NCI-H748 (cell line): ENCODE results near the gene GADD45GIP1.
"Not testable (repeated sequence)": the region's sequence is repeated elsewhere in the genome, so short reads cannot be mapped to it uniquely, and the experiment has no call there.

Experiments
- DNase-seq: peaks from one replicate; lab custom pipeline; 2025; ENCODE audit not compliant: unreplicated experiment; lab: John Stamatoyannopoulos, UW

GADD45GIP1 gene

DNA sequence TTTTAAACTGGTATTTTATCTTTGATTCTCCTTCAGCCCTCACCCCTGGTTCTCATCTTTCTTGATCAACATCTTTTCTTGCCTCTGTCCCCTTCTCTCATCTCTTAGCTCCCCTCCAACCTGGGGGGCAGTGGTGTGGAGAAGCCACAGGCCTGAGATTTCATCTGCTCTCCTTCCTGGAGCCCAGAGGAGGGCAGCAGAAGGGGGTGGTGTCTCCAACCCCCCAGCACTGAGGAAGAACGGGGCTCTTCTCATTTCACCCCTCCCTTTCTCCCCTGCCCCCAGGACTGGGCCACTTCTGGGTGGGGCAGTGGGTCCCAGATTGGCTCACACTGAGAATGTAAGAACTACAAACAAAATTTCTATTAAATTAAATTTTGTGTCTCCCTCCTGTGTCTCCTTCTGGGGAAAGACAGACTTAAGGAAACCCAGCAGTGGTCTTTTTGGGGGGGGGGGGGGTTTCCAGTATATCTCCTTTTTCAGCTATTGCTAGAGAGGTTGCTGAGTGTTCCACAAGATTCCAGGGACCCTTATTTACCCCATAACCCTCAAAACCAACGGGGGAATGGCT lies 12.8 kb downstream of the GADD45GIP1 start:
- no peak for DNase-seq

DNA sequence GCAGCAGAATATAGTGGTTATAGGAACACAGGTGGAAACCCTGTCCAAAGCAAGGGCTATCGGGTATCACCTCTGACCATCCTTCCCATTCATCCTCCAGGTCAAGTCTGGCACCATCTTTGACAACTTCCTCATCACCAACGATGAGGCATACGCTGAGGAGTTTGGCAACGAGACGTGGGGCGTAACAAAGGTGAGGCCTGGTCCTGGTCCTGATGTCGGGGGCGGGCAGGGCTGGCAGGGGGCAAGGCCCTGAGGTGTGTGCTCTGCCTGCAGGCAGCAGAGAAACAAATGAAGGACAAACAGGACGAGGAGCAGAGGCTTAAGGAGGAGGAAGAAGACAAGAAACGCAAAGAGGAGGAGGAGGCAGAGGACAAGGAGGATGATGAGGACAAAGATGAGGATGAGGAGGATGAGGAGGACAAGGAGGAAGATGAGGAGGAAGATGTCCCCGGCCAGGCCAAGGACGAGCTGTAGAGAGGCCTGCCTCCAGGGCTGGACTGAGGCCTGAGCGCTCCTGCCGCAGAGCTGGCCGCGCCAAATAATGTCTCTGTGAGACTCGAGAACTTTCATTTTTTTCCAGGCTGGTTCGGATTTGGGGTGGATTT lies 13.5 kb downstream of the GADD45GIP1 start:
- DNase-seq, result no peak

DNA sequence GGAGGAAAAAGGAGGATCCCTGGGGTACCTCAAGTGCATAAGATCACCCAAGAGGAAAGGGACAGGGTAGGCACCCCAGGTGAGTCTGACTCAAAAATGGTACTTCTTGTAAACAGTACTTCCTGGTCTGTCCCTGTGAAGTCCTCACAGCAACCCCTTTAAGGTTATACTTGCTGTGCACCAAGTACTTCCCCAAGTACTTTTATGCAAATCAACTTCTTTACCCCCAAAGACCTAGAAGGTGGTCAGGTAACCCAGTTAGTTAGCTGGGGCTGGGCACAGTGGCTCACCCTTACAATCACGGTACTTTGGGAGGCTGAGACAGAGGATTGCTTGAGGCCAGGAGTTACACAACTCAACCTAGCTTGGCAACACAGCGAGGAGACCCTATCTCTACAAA lies 16.1 kb downstream of the GADD45GIP1 start:
- DNase-seq, result no peak

DNA sequence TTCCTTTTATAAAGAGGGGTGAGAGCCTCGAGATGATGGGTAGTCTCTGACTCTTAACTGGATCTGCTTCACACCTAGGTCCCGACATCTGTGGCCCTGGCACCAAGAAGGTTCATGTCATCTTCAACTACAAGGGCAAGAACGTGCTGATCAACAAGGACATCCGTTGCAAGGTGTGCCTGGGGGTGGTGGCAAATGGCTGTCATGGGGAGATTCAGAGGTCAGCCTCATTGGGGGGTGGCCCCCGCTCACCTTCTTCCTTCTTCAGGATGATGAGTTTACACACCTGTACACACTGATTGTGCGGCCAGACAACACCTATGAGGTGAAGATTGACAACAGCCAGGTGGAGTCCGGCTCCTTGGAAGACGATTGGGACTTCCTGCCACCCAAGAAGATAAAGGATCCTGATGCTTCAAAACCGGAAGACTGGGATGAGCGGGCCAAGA lies 17.0 kb downstream of the GADD45GIP1 start:
- DNase-seq, result no peak

DNA sequence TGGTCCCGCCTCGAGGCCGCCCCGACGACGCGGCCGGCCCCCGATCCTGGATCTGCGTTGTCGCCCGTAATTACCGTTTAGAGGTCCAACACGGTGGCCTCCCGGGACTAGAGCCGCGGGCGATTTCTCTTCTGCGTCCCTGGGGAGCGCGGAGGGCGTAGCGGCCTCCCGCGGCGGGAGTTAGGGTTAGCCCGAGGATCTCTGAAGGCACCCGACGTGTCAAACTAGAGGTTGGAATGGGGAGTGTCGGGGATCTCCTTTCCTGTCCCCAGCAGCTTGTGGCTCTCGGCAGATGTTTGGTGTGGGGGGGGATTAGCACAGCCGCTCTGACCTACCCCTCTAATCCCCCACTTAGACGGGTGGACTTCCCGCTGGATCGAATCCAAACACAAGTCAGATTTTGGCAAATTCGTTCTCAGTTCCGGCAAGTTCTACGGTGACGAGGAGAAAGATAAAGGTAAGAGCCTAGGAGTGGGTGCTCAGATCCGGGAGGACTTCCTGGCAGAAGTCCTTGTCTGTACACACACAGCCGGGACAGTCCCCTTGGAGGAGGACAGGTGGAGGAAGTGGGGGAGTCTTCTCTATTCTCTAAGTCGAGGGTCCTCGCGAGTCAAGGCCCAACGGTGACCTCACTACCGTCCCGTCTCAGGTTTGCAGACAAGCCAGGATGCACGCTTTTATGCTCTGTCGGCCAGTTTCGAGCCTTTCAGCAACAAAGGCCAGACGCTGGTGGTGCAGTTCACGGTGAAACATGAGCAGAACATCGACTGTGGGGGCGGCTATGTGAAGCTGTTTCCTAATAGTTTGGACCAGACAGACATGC lies 18.0 kb downstream of the GADD45GIP1 start:
- peak; percentile 50 for DNase-seq

DNA sequence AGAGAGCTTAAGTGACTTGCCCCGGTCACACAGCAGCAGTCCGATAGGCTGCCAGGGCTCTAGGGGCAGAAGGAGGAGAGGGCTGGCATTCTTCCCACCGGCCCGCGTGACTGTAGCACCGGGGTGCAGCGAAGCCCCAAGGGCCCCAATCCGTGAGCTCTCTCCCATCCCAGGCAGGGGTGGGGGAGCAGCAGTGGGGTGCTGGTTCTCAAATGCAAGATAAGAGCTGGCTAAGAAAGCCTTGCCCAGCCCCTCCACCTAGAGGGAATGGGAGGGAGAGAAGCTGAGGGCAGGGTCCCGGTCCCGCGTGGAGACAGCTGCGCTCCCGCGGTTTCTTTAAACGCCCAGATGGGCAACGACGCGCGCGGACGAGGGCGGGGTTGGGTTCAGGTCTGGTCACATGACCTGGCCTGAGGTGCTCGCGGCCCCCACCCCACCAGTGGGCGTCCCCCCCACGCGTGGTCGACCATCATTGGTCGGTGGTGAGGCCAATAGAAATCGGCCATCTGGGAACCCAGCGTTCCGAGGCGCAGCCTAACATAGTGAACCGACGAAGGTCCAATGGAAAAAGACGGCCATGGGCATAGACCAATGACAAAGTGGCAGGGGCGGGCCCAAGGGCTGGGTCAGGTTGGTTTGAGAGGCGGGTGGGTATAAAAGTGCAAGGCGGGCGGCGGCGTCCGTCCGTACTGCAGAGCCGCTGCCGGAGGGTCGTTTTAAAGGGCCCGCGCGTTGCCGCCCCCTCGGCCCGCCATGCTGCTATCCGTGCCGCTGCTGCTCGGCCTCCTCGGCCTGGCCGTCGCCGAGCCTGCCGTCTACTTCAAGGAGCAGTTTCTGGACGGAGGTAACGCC lies 18.9 kb downstream of the GADD45GIP1 start, which contains the start of gene CALR:
Gene CALR (plus strand): TSS at position 683 of the 852 bp plus-strand sequence. CDS start 71 bp downstream, at position 754.
- DNase-seq, result peak; percentile 98

DNA sequence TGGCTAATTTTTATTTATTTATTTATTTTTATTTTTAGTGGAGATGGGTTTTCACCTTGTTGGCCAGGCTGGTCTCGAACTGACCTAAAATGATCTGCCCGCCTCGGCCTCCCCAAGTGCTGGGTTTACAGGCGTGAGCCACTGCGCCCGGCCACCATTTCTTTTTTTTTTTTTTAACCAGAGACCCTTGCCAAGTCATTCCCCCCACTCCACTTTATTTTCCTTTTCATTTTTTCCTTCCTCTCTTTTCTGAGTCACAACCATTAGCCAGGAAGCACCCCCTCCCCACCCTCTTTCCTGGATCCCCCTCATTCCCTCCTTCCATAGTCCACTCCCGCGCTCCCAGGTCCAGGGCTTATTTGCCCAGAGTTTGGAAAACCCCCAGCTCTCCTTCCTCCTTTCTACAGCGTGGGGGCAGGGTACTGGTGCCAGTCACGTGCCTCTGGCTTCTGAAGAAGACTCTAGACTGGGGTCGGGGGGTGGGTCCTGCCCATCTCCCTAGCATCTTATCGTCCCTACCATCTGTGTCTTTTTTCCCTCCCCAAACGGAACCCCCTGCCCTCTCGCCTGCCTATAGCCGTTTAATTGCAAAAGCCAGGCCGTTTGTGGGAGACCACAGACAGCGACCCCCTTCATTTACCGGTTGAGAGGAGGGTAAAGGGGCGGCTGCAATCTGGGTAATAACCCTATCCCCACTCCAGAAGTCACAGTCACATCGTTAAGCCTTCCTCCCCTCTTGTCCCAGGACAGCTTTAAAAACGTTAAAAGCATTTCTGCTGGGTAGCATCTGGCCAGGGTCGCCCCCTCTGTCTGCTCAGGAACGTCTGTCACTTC lies 19.7 kb downstream of the GADD45GIP1 start:
- DNase-seq, result peak; percentile 18

DNA sequence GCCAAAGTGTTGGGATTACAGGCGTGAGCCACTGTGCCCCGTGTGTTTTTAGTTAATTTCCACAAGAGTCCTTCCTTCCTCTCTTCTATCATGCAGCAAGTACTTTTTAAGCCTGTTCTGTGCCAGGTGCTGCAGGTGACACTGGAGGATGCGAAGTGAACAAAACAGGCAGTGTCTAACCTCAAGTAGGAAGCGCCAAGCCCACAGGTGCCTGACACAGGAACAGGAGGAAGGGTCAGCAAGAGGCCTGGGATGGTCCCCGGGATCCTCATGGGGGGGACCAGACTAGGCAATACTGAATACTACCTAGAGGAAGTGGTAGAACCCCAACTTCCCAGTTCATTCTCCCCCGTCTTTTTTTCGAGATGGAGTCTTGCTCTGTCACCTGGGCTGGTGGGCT lies 20.4 kb downstream of the GADD45GIP1 start:
- no peak for DNase-seq

DNA sequence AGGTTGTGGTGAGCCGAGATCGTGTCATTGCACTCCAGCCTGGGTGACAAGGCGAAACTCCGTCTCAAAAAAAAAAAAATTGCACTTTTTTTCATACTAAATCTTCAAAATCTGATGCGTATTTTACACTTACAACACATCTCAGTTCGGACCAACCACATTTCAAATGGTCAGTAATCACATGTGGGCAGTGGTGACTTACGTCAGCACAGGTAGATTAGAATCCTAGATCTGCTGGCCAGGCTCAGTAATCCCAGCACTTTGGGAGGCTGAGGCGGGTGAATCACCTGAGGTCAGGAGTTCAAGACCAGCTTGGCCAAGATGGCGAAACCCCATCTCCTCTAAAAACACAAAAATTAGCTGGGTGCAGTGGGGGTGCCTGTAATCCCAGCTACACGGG lies 22.0 kb downstream of the GADD45GIP1 start:
- DNase-seq, result no peak

DNA sequence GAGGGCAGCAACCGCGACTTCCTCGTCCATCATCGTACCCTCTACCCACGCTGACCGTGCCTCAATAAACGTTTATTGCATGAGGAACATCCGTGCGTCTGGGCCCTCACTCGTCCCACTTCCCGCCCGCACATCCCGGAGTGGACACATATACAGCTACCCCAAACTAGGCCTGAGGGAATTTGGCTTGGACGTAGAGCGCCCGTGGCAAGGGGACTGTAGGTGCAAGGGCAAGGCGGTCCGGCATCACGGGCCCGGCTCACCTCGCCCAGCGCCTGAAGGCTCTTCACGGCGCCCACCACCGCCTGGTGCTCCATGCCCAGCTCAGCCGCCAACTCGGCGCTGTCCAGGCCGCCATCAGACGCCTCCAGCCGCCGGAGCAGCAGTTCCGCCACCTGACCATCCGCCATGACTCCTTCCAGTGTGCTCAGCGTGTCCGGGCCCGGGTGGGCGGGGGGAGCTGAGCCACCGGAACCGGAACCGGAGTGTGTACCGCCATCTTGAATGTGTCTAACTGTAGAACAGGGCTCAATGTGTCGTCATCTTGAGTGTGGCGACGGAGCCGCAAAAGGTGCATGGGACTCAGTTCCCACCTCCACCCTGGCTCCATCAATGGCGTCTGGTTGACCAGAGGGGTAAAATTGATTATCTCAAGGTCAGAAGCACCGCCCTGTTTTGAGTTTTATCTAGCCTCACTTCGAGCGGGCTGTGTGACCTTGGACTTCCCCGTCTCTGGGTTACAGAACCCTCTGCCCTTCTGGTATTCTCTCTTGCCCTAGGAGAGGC lies 23.5 kb downstream of the GADD45GIP1 start, which contains the start of gene FARSA:
Gene FARSA (minus strand): TSS at position 425 of the 786 bp plus-strand sequence. CDS start 15 bp downstream, at position 410.
- DNase-seq, result peak; percentile 86

DNA sequence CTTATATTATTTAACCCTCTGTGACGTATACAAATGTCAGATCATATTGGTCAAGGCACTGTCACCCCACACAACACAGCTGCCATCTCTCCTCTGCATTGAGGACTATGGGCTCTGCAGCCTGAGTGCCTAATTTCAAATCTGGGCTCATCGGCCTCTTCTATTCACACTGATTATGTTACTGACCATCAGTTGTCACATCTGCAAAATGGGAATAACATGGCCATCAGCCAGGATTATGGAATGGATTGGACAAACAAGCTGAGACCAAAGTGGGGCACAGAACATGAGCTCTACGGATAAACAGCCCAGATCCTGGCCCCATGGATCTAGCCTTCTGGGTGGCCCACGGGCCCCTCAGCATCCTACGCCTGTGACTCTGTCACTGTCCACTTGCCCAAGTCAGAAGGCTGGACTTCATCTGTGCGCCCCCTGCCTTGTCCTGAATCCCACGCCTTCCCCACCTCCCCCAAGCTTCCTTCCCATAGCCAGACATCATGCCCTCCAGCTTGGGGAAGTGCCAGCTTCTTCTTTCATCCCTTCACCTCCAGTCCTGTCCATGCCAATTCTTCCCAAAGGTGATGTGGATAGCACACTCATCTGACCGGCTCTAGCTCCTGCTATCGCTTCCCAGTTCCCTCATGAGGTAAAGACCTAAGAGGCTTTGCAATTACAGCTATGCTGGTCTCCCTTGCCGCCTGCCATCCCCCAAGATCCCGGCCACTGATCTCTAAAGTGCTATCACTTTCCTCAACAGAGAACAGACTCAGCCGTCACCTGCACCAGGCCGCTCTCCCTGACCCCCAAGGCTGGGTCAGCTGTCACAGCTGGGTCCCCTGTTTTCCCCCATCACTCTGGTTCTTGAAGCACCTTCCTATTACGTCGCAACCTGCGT lies 24.4 kb downstream of the GADD45GIP1 start:
- no peak for DNase-seq

DNA sequence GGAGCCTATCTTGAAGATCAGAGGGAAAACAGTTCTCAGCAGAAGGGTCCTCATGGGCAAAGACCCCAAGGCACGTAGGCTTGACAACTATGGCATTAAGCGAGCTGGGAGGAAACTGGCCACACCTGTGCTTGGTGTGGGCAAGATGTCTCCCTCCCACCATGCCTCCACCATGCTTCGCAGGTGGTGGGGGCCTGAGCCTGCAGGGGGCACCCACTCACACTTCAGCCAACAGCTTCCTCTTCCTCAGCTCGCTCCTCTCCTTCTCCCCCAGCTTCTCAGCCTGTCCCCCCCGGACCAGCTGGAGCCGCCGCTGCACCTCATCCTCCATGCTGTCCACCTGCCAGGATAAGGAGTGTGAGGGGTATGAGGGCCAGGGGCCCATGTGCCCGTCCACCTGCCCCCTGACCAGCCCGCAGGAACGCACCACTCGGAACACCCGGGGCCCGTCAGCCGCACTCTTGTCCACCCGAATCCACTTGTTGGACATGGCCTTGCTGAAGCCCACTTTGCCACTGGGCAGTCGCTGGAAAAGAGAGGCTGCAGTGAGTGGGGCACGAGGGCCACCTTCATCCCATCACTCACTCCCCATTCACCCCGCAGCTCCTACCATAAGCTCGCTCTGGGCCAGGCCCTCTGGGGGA lies 26.9 kb downstream of the GADD45GIP1 start:
- no peak for DNase-seq

DNA sequence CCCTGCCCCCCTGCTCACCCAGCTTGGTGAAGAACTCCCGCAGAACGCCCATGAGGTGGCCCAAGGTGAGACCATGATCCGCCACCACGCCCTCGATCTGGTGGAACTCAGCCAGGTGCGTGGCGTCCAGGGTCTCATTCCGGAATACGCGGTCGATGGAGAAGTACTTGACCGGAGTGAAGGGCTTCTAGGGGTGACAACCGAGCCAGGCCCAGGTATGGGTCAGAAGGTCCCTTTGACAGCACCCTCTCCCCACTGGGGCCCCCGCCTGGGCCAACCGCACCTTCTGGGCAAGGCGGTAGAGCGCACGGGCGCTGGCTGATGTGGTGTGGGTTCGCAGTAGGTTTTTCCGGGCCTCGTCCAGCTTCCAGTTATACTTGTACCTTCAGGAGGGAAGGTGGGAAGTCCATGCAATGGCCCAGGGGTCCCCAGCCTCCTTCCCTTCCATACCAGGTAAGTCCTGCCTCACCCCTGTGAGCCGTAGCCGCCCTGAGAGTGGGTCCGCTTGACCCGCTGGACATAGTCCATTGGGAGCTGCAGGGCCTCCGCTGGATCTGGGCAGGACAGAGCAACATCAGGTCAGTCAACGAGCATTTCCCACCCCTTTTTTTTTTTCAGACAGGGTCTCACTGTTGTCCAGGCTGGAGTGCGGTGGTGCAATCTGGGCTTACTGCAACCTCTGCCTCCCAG lies 32.3 kb downstream of the GADD45GIP1 start:
- no peak for DNase-seq

DNA sequence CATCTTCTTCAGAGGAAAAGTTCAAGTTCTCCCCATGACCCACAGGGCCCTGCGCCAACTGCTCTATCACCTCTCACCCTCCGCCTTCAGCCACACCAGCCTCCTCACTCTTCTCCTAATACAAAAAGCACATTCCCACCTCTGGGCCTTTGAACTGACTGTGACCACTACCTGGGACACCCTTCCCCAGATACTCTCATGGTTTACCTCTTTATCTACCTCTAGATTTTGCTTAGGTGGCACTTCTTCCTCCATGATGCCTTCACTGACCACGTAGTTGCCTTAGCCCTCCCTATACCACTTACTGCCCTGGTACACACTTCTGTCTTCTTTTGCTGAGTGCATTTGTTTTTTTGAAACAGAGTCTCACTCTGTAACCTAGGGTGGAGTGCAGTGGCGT lies 34.1 kb downstream of the GADD45GIP1 start:
- DNase-seq, result no peak

DNA sequence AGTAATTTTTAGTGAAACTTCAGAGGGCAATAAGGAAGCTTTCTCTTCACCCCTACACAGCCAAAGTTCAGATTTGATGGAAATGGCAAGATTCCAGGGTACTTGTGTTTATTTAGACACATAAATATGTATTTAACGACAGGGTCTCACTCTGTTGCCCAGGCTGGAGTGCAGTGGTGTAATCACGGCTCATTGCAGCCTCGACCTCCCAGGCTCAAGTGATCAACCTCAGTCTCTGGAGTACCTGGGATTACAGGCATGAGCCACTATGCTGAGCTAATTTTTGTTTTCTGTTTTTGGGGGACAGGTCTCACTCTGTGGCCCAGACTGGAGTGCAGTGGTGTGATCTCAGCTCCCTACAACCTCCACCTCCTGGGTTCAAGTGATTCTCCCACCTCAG lies 36.0 kb downstream of the GADD45GIP1 start:
- no peak for DNase-seq

DNA sequence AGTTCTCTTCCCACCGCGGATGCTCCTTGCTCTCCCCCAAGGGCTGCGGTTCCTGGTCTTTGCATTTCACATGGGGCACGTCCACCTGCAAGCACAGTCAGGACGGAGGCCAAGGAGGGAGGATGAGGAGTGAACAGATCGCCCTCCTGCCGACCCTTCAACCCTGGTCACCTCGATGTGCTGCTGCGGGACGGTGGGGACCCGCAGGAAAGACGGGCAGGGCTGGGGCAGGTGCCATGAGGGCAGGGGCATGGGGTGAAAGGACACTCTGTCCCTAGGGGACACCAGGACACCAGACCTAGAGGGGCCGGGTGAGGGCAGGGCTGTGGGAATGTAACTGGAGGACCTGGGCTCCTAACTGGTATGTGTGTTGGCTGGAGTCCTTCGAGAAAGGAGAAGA lies 38.8 kb downstream of the GADD45GIP1 start:
- DNase-seq, result no peak

DNA sequence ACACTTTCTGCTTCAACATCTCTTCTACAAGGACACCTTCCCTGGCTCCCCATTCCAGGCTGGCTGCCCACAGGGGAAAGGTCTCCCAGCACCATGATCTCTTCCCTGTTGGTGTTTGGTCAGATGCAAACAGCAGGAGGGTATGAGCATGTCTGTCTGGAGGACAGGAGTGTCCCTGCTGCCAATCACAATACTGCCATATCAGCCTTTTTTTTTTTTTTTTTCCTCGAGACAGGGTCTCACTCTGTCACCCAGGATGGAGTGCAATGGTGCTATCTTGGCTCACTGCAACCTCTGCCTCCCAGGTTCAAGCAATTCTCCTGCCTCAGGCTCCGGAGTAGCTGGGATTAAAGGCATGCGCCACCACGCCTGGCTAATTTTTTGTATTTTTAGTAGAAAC lies 41.2 kb downstream of the GADD45GIP1 start:
- DNase-seq, result not testable (repeated sequence)
